ENCODE data around the gene WARS2.
A peak's percentile ranks its signal among the peaks of the same experiment; 100 is the strongest.
"Not testable (repeated sequence)": the region's sequence is repeated elsewhere in the genome, so short reads cannot be mapped to it uniquely, and the experiment has no call there.

WARS2 gene

GRCh38 chr1:119150150-119150549 lies 9.7 kb upstream of the WARS2 start:
- no peaks in the 10 kb centered on the region for H3K9me3 Mint-ChIP-seq
- H3K36me3 Mint-ChIP-seq = peaks cover 45% of the 10 kb centered on the region
- H3K27ac Mint-ChIP-seq = no peak overlapping the region
- H3K4me3 Mint-ChIP-seq = no peak overlapping the region
- ATAC-seq = no peak
- H3K4me1 Mint-ChIP-seq = peaks cover 19% of the 10 kb centered on the region
- no peak for DNase-seq (ENCODE audit: low spot score in 2 of 2)

- ATAC-seq (no peak), DNase-seq (ENCODE audit: low spot score in 2 of 2) (no peak)
- H3K27ac Mint-ChIP-seq = no peak overlapping the region
- no peaks in the 10 kb centered on the region for H3K9me3 Mint-ChIP-seq
- H3K4me3 Mint-ChIP-seq = no peak overlapping the region
- H3K4me1 Mint-ChIP-seq = peaks cover 16% of the 10 kb centered on the region
- H3K36me3 Mint-ChIP-seq = peaks cover 44% of the 10 kb centered on the region
These were observed 7.2 kb upstream of the WARS2 start for GRCh38 chr1:119147661-119148090.

GRCh38 chr1:119146466-119146865 lies 6.0 kb upstream of the WARS2 start:
- Mint-ChIP-seq H3K4me1 (peaks cover 22% of the 10 kb centered on the region), H3K9me3 (no peaks in the 10 kb centered on the region), H3K27ac (no peak overlapping the region), H3K36me3 (peaks cover 41% of the 10 kb centered on the region), H3K4me3 (no peak overlapping the region)
- DNase-seq (ENCODE audit: low spot score in 2 of 2) (no peak), ATAC-seq (no peak)

- no peak overlapping the region for H3K27ac Mint-ChIP-seq
- H3K4me1 Mint-ChIP-seq = peaks cover 29% of the 10 kb centered on the region
- H3K36me3 Mint-ChIP-seq = peaks cover 31% of the 10 kb centered on the region
- no peaks in the 10 kb centered on the region for H3K9me3 Mint-ChIP-seq
- ATAC-seq (no peak), DNase-seq (ENCODE audit: low spot score in 2 of 2) (no peak)
- H3K4me3 Mint-ChIP-seq = no peak overlapping the region
These were observed 4.4 kb upstream of the WARS2 start for GRCh38 chr1:119144813-119145212.

GRCh38 chr1:119143706-119144105 lies 3.3 kb upstream of the WARS2 start:
- Mint-ChIP-seq H3K36me3 (peaks cover 24% of the 10 kb centered on the region), H3K27ac (no peak overlapping the region), H3K4me1 (peaks cover 29% of the 10 kb centered on the region), H3K4me3 (no peak overlapping the region), H3K9me3 (no peaks in the 10 kb centered on the region)
- ATAC-seq (no peak), DNase-seq (ENCODE audit: low spot score in 2 of 2) (no peak)

- no peak for ATAC-seq
These were observed 1.2 kb upstream of the WARS2 start for GRCh38 chr1:119141660-119142059.

GRCh38 chr1:119141020-119141424 lies 569 bp upstream of the WARS2 start:
- DNase-seq (ENCODE audit: low spot score in 2 of 2) (peak; percentile 18 to 70), ATAC-seq (peak; percentile 5)
- Mint-ChIP-seq H3K36me3 (peaks cover 8% of the 10 kb centered on the region), H3K9me3 (no peaks in the 10 kb centered on the region), H3K27ac (no peak overlapping the region), H3K4me1 (peaks cover 25% of the 10 kb centered on the region), H3K4me3 (no peak overlapping the region)

More at GRCh38 chr1:119141660-119142059, 1.2 kb upstream of the WARS2 start:
- no peak for DNase-seq (ENCODE audit: low spot score in 2 of 2)
- H3K4me3 Mint-ChIP-seq = no peak overlapping the region
- H3K4me1 Mint-ChIP-seq = peaks cover 29% of the 10 kb centered on the region
- no peak overlapping the region for H3K27ac Mint-ChIP-seq
- H3K36me3 Mint-ChIP-seq = peaks cover 8% of the 10 kb centered on the region
- H3K9me3 Mint-ChIP-seq = no peaks in the 10 kb centered on the region

GRCh38 chr1:119139857-119140176 lies 636 bp downstream of the WARS2 start:
- no peak overlapping the region for H3K4me3 Mint-ChIP-seq
- no peak overlapping the region for H3K27ac Mint-ChIP-seq
- DNase-seq (ENCODE audit: low spot score in 2 of 2) = no peak
- ATAC-seq = peak; percentile 58
- H3K36me3 Mint-ChIP-seq = peaks cover 2% of the 10 kb centered on the region
- no peaks in the 10 kb centered on the region for H3K9me3 Mint-ChIP-seq
- H3K4me1 Mint-ChIP-seq = peaks cover 19% of the 10 kb centered on the region

GRCh38 chr1:119139403-119139802 lies 1.1 kb downstream of the WARS2 start:
- peak; percentile 57 for ATAC-seq
- peak; percentile 3 to 60 for DNase-seq (ENCODE audit: low spot score in 2 of 2)
- H3K27ac Mint-ChIP-seq = no peak overlapping the region

GRCh38 chr1:119136401-119136800 lies 4.1 kb downstream of the WARS2 start:
- H3K27ac Mint-ChIP-seq = no peak overlapping the region
- DNase-seq (ENCODE audit: low spot score in 2 of 2) = no peak
- no peak overlapping the region for H3K4me3 Mint-ChIP-seq
- no peak for ATAC-seq
- no peaks in the 10 kb centered on the region for H3K36me3 Mint-ChIP-seq
- peaks cover 7% of the 10 kb centered on the region for H3K4me1 Mint-ChIP-seq
- no peaks in the 10 kb centered on the region for H3K9me3 Mint-ChIP-seq

More at GRCh38 chr1:119139403-119139802, 1.1 kb downstream of the WARS2 start:
- Mint-ChIP-seq H3K4me1 (peaks cover 19% of the 10 kb centered on the region), H3K36me3 (no peaks in the 10 kb centered on the region), H3K4me3 (no peak overlapping the region), H3K9me3 (no peaks in the 10 kb centered on the region)

- Mint-ChIP-seq H3K27ac (no peak overlapping the region), H3K4me1 (no peaks in the 10 kb centered on the region), H3K36me3 (no peaks in the 10 kb centered on the region), H3K9me3 (no peaks in the 10 kb centered on the region), H3K4me3 (no peak overlapping the region)
- DNase-seq (ENCODE audit: low spot score in 2 of 2) (no peak), ATAC-seq (no peak)
These were observed 6.5 kb downstream of the WARS2 start for GRCh38 chr1:119133987-119134386.

- no peak for DNase-seq (ENCODE audit: low spot score in 2 of 2)
- Mint-ChIP-seq H3K4me3 (no peak overlapping the region), H3K27ac (no peak overlapping the region), H3K36me3 (no peaks in the 10 kb centered on the region), H3K9me3 (no peaks in the 10 kb centered on the region), H3K4me1 (no peaks in the 10 kb centered on the region)
- ATAC-seq = no peak
These were observed 8.3 kb downstream of the WARS2 start for GRCh38 chr1:119132179-119132578.

GRCh38 chr1:119125874-119126273 lies 14.6 kb downstream of the WARS2 start:
- H3K36me3 Mint-ChIP-seq = no peaks in the 10 kb centered on the region
- no peak for ATAC-seq

GRCh38 chr1:119124764-119125163 lies 15.7 kb downstream of the WARS2 start:
- Mint-ChIP-seq H3K27ac (no peak overlapping the region), H3K36me3 (no peaks in the 10 kb centered on the region), H3K4me1 (peaks cover 5% of the 10 kb centered on the region), H3K4me3 (no peak overlapping the region), H3K9me3 (peaks cover 4% of the 10 kb centered on the region)
- ATAC-seq = no peak
- no peak for DNase-seq (ENCODE audit: low spot score in 2 of 2)

More at GRCh38 chr1:119125874-119126273, 14.6 kb downstream of the WARS2 start:
- no peaks in the 10 kb centered on the region for H3K9me3 Mint-ChIP-seq
- no peak for DNase-seq (ENCODE audit: low spot score in 2 of 2)
- no peaks in the 10 kb centered on the region for H3K4me1 Mint-ChIP-seq
- H3K4me3 Mint-ChIP-seq = no peak overlapping the region
- no peak overlapping the region for H3K27ac Mint-ChIP-seq

GRCh38 chr1:119121872-119122271 lies 18.6 kb downstream of the WARS2 start:
- peaks cover 13% of the 10 kb centered on the region for H3K4me1 Mint-ChIP-seq

GRCh38 chr1:119116725-119117124 lies 23.7 kb downstream of the WARS2 start:
- H3K4me3 Mint-ChIP-seq = no peak overlapping the region
- no peak for ATAC-seq
- H3K4me1 Mint-ChIP-seq = peaks cover 27% of the 10 kb centered on the region
- no peak for DNase-seq (ENCODE audit: low spot score in 2 of 2)
- peaks cover 14% of the 10 kb centered on the region for H3K9me3 Mint-ChIP-seq
- no peaks in the 10 kb centered on the region for H3K36me3 Mint-ChIP-seq
- H3K27ac Mint-ChIP-seq = no peak overlapping the region

More at GRCh38 chr1:119121872-119122271, 18.6 kb downstream of the WARS2 start:
- not testable (repeated sequence) for DNase-seq (ENCODE audit: low spot score in 2 of 2); H3K4me3 Mint-ChIP-seq; H3K27ac Mint-ChIP-seq; H3K9me3 Mint-ChIP-seq; ATAC-seq; H3K36me3 Mint-ChIP-seq

- Mint-ChIP-seq H3K4me1 (peaks cover 27% of the 10 kb centered on the region), H3K27ac (no peak overlapping the region), H3K36me3 (no peaks in the 10 kb centered on the region), H3K4me3 (no peak overlapping the region), H3K9me3 (peaks cover 17% of the 10 kb centered on the region)
- DNase-seq (ENCODE audit: low spot score in 2 of 2) (no peak), ATAC-seq (no peak)
These were observed 24.7 kb downstream of the WARS2 start for GRCh38 chr1:119115736-119116135.

Data from stimulated activated effector memory CD8-positive, alpha-beta T cell treated with anti-CD3 and anti-CD28 coated beads, Interleukin-12 subunit alpha, Interleukin-12 subunit beta, amount 100 ng/mL, for 72 hours (primary cell).